HG03565 (cell line): ENCODE measurements around the gene ARHGAP44.
"Not testable (repeated sequence)": the region's sequence is repeated elsewhere in the genome, so short reads cannot be mapped to it uniquely, and the experiment has no call there.

Experiments
- ATAC-seq: cut with Tn5 transposase; IDR thresholded peaks from one replicate; pipeline ENCODE4 v1.9.1; 2021; ENCODE audit warnings: mild to moderate bottlenecking, moderate library complexity; ENCODE audit not compliant: unreplicated experiment

Gene ARHGAP44

GRCh38 chr17:12958786-12959185 is 169.5 kb downstream of the ARHGAP44 start:
- ATAC-seq = no peak

GRCh38 chr17:12959441-12959840 is 170.1 kb downstream of the ARHGAP44 start:
- ATAC-seq = no peak

GRCh38 chr17:12961655-12962054 is 172.4 kb downstream of the ARHGAP44 start:
- ATAC-seq = no peak

- ATAC-seq = no peak
Measured at GRCh38 chr17:12963505-12963904, 174.2 kb downstream of the ARHGAP44 start.

- ATAC-seq = no peak
Measured at GRCh38 chr17:12964162-12964561, 174.9 kb downstream of the ARHGAP44 start.

- ATAC-seq = no peak
Measured at GRCh38 chr17:12964840-12965239, 175.5 kb downstream of the ARHGAP44 start.

GRCh38 chr17:12965988-12966387 is 176.7 kb downstream of the ARHGAP44 start:
- ATAC-seq = no peak

GRCh38 chr17:12966413-12966812 is 177.1 kb downstream of the ARHGAP44 start:
- no peak for ATAC-seq

GRCh38 chr17:12967962-12968361 is 178.7 kb downstream of the ARHGAP44 start:
- no peak for ATAC-seq

GRCh38 chr17:12973496-12974004 is 184.3 kb downstream of the ARHGAP44 start:
- no peak for ATAC-seq

- ATAC-seq = no peak
Measured at GRCh38 chr17:12974005-12974531, 184.8 kb downstream of the ARHGAP44 start.

- no peak for ATAC-seq
Measured at GRCh38 chr17:12977008-12977751, 187.9 kb downstream of the ARHGAP44 start.

- ATAC-seq = not testable (repeated sequence)
Measured at GRCh38 chr17:12978787-12979186, 189.5 kb downstream of the ARHGAP44 start.

- no peak for ATAC-seq
Measured at GRCh38 chr17:12979246-12979645, 189.9 kb downstream of the ARHGAP44 start.

- ATAC-seq = no peak
Measured at GRCh38 chr17:12979826-12980500, 190.7 kb downstream of the ARHGAP44 start.

GRCh38 chr17:12982224-12982623 is 192.9 kb downstream of the ARHGAP44 start:
- no peak for ATAC-seq

GRCh38 chr17:12983991-12984884 is 194.9 kb downstream of the ARHGAP44 start:
- ATAC-seq = no peak

- ATAC-seq = no peak
Measured at GRCh38 chr17:12985431-12986293, 196.4 kb downstream of the ARHGAP44 start.

- ATAC-seq = no peak
Measured at GRCh38 chr17:12987120-12987519, 197.8 kb downstream of the ARHGAP44 start.
